Measurements from ENCODE around the gene CTDSPL.

- no peak for TF ChIP-seq CTCF (conservative IDR thresholded peaks at IDR 0.05)
- TF ChIP-seq EZH2 (IDR thresholded peaks at IDR 0.05; ENCODE audit: low read depth) = no peak
These were observed 81.0 kb downstream of the CTDSPL start for GRCh38 chr3:37942646-37943045.

All from PC-9 (cell line).